Stimulated activated CD8-positive, alpha-beta memory T cell treated with anti-CD3 and anti-CD28 coated beads, Interleukin-7, amount 100 ng/mL, for 24 hours (primary cell): Measurements from ENCODE around the gene MLIP.

Experiments
- DNase-seq: peaks from one replicate; pipeline ENCODE4 v3.0.0-alpha.2; 2020; ENCODE audit warnings: low read depth

MLIP gene

GRCh38 chr6:54285595-54285994, 174.4 kb downstream of the MLIP start:
- DNase-seq = no peak

GRCh38 chr6:54286141-54286540, 174.9 kb downstream of the MLIP start:
- no peak for DNase-seq

DNA sequence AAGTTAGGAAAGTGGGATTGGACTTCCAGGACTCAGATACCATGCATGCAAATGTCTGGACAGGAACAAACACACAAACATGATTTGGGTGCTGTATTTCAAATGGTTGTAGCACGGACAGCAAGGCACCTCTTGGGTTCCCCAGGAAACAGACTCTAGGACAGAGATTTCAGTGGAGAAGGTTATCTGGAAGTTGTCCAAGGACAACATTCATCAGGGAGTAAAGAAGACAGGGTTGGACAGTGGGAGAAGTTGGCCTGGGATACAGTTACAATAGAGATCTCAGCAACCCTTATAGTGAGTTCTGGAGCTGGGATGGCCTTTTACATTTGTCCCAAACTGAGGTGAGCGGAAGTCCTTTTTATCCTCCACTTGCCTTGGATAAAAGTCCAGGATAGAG, 177.2 kb downstream of the MLIP start:
- no peak for DNase-seq

GRCh38 chr6:54289426-54289825, 178.2 kb downstream of the MLIP start:
- no peak for DNase-seq

GRCh38 chr6:54291146-54291545, 179.9 kb downstream of the MLIP start:
- no peak for DNase-seq

GRCh38 chr6:54291738-54292137, 180.5 kb downstream of the MLIP start:
- DNase-seq = no peak

DNA sequence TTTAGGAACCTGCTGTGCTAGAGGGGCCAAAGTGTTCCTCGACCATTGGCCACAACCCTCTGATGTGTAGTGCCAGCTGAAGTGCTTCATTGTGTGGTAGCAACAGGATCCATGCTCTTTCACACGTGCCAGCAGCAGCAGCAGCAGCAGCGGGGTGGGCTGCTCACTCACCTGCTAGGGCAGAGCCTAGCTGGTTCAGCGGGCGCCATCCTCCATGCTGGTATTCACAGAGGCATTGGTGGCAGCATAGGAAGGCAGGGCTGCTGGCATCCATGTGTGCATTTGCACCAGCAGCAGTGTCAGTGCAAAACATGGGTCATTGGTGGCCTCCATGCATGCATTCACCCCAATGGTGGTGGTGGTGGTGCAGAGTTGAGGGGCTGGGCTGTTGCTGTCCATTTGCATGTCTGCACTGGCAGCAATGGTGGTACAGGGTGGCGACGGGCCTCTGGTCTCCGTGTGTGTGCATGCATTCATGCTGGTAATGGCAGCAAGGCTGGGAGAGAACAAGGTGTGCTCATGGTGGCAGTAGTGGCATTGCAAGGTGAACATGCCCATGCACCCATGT, 183.8 kb downstream of the MLIP start:
- DNase-seq = no peak

GRCh38 chr6:54299542-54300269, 188.5 kb downstream of the MLIP start:
- DNase-seq = no peak

GRCh38 chr6:54301770-54302169, 190.5 kb downstream of the MLIP start:
- no peak for DNase-seq

DNA sequence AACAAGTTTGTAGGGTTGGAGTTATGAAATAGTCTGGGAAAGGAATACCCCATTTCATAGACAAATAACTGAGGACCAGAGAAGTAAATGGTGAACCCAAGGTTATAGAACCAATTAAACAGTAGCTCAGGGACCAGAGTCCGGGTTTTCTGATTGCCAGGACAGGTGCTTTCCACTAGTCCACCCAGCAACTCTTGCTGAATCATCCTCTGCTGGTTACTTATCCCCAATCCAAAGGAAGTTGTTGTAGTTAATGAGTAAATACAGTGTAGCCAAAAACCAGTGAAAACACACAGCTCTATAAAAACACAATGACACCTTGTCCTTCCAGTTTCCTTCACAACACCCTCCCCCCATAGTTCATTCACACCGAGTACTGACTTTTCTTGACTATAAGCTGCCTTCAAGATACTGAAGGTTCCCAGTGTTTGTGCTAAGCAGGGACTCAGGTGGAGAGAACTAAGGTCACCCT, 196.2 kb downstream of the MLIP start:
- no peak for DNase-seq

- DNase-seq = no peak
Observed at GRCh38 chr6:54308289-54308985, 197.2 kb downstream of the MLIP start, which contains the start of gene TINAG. TINAG (plus strand) TSS chr6:54308441; CDS start chr6:54308551, 110 bp downstream.

DNA sequence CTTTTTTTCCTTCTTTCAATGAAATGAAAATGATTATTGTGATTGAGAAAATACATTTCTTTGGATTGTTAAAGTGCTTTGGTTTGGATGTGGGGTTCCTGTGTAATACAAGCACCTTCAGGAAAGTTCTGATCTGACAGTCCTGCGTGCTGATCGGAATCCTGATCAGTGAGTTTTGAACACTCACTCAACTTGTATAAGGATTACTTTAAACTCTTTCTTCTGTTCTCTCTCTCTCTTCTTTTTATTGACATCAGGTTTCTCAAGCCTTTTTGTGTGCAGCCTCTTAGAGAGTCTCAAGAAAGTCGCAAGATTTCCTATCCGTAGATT, 197.7 kb downstream of the MLIP start:
- DNase-seq = no peak

GRCh38 chr6:54310377-54311152, 199.3 kb downstream of the MLIP start:
- DNase-seq = no peak

DNA sequence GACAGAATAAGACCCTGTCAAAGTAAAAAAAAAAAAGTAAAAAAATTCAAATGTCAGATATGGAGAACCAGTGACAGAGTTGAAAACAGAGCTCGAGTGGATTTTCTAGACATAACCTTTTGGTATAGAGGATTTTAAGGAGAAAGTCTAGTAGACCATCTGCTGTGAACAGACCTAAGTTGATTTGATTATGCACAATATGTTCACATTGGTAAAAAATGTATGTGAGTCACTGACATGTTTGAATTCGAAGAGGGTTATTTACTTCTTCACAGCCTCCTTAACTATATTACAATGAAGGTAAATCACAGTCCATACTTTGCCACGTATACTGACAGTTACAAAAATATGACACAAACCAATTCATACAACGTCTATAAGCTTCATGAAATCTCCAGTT, 204.4 kb downstream of the MLIP start:
- DNase-seq = no peak
